Mesodermal cell (in vitro differentiated cells): ENCODE results near the gene NEURL1B.
"Not testable (repeated sequence)": the region's sequence is repeated elsewhere in the genome, so short reads cannot be mapped to it uniquely, and the experiment has no call there.

Source experiments
- H3K27ac ChIP-seq: 2 replicates; pipeline ENCODE4 v1.7.0; 2013; ENCODE audit warnings: mild to moderate bottlenecking, low read depth, low read length, moderate library complexity; ENCODE audit not compliant: severe bottlenecking
- H3K36me3 ChIP-seq: 2 replicates; pipeline ENCODE4 v1.7.1; 2013; ENCODE audit warnings: mild to moderate bottlenecking, low read length, moderate library complexity; ENCODE audit not compliant: control insufficient read depth, insufficient read depth
- H3K4me1 ChIP-seq: one replicate; pipeline ENCODE4 v1.7.1; 2013; ENCODE audit warnings: mild to moderate bottlenecking, low read length; ENCODE audit not compliant: insufficient read depth, control insufficient read depth, poor library complexity, severe bottlenecking
- H3K4me3 ChIP-seq: 2 replicates; pipeline ENCODE4 v1.7.0; 2013; ENCODE audit warnings: low read length, control low read depth, mild to moderate bottlenecking; ENCODE audit not compliant: insufficient read depth, poor library complexity, severe bottlenecking; ENCODE audit errors: extremely low read depth
- H3K9me3 ChIP-seq: 2 replicates; pipeline ENCODE4 v1.7.1; 2013; ENCODE audit warnings: mild to moderate bottlenecking, low read length, moderate library complexity; ENCODE audit not compliant: control insufficient read depth
- WGBS, 2 experiments: methylation state at CpG; one replicate each; pipeline ENCODE4 v1.1.5; 2013; ENCODE audit warnings: missing lambda C conversion rate in 2 of 2; ENCODE audit not compliant: insufficient coverage in 2 of 2; 5-methylcytosine and 5-hydroxymethylcytosine counted together

The NEURL1B gene

DNA sequence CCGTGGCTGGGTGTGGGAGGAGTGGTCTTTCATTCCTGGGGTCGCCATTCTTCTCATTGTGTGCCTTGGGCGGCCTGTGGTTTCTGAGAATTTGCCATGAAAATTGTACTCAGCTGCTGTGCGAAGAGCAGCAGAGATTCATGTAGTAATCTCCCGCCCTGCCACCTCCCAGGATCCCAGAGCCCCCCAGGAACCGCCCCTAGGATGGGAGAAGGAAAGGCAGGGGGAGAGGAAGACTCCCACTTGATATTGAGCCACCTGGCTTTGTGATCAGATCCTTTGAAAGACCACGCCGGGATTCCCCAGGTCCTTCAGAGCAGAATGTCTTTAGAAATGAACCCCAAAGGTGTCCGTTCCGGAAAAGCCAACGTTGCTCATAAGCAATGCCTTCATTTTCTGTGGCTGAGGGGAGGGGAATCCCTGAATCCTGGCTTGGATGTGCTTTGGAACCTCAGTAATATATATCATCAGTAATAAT, 27.6 kb downstream of the NEURL1B start:
- Histone ChIP-seq H3K36me3 (peaks cover 16% of the 10 kb centered on the region), H3K27ac (no peak overlapping the region), H3K4me1 (peaks cover 6% of the 10 kb centered on the region), H3K4me3 (no peak overlapping the region), H3K9me3 (no peaks in the 10 kb centered on the region)
- 89 to 93% methylated on average over 6 of the region's 11 CpGs for WGBS, 2 experiments

GRCh38 chr5:172669386-172670004, 28.4 kb downstream of the NEURL1B start:
- no peaks in the 10 kb centered on the region for H3K9me3 ChIP-seq
- no peak overlapping the region for H3K27ac ChIP-seq
- WGBS, 2 experiments, result 97 to 98% methylated on average over 32 to 41 of the region's 45 CpGs

DNA sequence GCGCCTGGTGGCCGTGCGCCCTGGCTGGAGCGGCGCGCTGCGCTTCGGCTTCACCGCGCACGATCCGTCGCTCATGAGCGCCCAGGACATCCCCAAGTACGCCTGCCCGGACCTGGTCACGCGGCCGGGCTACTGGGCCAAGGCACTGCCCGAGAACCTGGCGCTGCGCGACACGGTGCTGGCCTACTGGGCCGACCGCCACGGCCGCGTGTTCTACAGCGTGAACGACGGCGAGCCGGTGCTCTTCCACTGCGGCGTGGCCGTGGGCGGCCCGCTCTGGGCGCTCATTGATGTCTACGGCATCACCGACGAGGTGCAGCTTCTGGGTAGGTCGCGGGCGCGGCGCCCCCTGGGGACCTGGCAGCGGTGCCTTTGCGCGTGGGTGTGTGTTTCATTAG, 28.9 kb downstream of the NEURL1B start:
- H3K4me1 ChIP-seq, result no peaks in the 10 kb centered on the region
- no peak overlapping the region for H3K27ac ChIP-seq
- WGBS, 2 experiments, result 96 to 98% methylated on average over 49 to 51 of the region's 51 CpGs
- H3K4me3 ChIP-seq, result no peak overlapping the region
- H3K36me3 ChIP-seq, result peaks cover 16% of the 10 kb centered on the region
- no peaks in the 10 kb centered on the region for H3K9me3 ChIP-seq

More at GRCh38 chr5:172669386-172670004, 28.4 kb downstream of the NEURL1B start:
- Histone ChIP-seq H3K36me3 (peaks cover 16% of the 10 kb centered on the region), H3K4me1 (no peaks in the 10 kb centered on the region), H3K4me3 (no peak overlapping the region)

DNA sequence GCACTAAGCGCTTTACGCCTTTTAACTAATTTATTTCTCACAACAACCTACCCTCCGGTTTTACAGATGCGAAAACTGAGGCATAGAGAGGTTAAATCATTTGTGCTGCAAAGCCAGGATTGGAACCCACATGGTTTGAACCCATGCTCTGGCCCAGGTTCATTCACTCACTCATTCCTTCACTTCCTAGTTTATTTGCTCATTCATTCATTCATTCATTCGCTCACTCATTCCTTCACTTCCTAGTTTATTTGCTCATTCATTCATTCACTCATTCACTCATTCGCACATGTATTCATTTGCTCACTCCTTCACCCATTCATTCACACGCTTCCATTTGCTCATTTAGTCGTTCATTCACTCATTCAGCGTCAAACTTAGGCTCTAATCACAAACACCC, 29.4 kb downstream of the NEURL1B start:
- no peaks in the 10 kb centered on the region for H3K9me3 ChIP-seq
- H3K4me3 ChIP-seq, result no peak overlapping the region
- 92 to 93% methylated on average over 4 to 8 of the region's 9 CpGs for WGBS, 2 experiments
- no peaks in the 10 kb centered on the region for H3K4me1 ChIP-seq
- H3K36me3 ChIP-seq, result peaks cover 16% of the 10 kb centered on the region
- no peak overlapping the region for H3K27ac ChIP-seq

GRCh38 chr5:172671091-172671490, 30.0 kb downstream of the NEURL1B start:
- no peaks in the 10 kb centered on the region for H3K9me3 ChIP-seq

GRCh38 chr5:172672681-172673080, 31.6 kb downstream of the NEURL1B start:
- peaks cover 32% of the 10 kb centered on the region for H3K36me3 ChIP-seq
- 100% methylated on average over 1 of the region's 2 CpGs for WGBS, 2 experiments
- no peak overlapping the region for H3K4me3 ChIP-seq
- no peaks in the 10 kb centered on the region for H3K4me1 ChIP-seq
- no peaks in the 10 kb centered on the region for H3K9me3 ChIP-seq
- no peak overlapping the region for H3K27ac ChIP-seq

More at GRCh38 chr5:172671091-172671490, 30.0 kb downstream of the NEURL1B start:
- H3K4me1 ChIP-seq, result no peaks in the 10 kb centered on the region
- peaks cover 17% of the 10 kb centered on the region for H3K36me3 ChIP-seq
- no peak overlapping the region for H3K27ac ChIP-seq
- WGBS, 2 experiments, result 90 to 96% methylated on average over 3 to 5 of the region's 5 CpGs
- no peak overlapping the region for H3K4me3 ChIP-seq

DNA sequence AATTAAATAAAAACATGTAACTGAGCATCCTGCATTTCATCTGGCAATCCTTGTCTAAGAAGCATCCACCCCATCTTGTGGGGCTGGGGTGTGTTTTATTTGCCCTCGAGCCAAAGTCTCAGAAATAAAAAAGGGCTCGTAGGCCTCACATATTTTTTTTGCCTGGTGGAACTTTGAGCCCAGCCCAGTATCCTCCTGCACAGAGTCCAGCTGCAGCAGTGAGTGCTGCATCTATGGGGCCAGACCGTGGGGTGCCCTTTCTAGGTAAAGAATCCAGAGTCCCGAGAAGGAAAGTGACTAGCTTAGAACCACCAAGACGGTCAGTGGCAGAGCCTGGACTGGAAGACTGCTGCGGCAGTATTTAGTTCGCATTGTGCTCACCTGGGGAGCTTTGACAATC, 33.1 kb downstream of the NEURL1B start:
- no peak overlapping the region for H3K27ac ChIP-seq
- H3K9me3 ChIP-seq, result no peaks in the 10 kb centered on the region
- no peaks in the 10 kb centered on the region for H3K4me1 ChIP-seq
- WGBS, 2 experiments, result 94 to 96% methylated on average over 7 of the region's 7 CpGs
- no peak overlapping the region for H3K4me3 ChIP-seq
- H3K36me3 ChIP-seq, result peaks cover 34% of the 10 kb centered on the region

DNA sequence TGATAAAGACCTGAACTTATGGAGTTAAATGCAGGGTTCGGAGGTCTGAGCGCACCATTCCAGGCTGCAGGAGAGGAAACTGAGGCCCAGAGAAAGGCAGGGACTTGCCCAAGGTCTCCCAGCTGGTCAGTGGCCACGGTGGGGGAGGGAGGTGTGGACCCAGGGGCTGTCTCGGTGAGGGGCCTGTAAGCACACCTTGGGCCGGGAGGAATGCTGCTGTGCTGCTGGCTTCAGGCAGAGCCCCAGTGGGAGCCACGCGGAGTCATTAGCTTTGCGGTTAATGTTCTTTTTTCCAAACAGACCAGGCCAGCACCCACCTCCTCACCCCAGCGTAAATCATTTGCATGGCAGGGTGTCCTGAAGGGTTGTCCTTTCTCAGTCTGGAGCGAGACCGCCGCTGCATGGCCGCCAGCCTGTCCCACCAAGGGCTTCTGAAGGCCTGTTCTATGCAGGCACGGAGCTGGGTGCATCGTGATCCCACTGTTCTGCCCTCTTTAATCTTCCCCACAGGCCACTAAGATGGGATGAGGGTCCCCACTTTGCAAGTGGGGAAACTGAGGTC, 35.9 kb downstream of the NEURL1B start:
- WGBS, 2 experiments, result 96 to 98% methylated on average over 14 of the region's 15 CpGs
- no peaks in the 10 kb centered on the region for H3K9me3 ChIP-seq
- H3K4me1 ChIP-seq, result no peaks in the 10 kb centered on the region
- peaks cover 27% of the 10 kb centered on the region for H3K36me3 ChIP-seq
- H3K27ac ChIP-seq, result no peak overlapping the region
- no peak overlapping the region for H3K4me3 ChIP-seq

DNA sequence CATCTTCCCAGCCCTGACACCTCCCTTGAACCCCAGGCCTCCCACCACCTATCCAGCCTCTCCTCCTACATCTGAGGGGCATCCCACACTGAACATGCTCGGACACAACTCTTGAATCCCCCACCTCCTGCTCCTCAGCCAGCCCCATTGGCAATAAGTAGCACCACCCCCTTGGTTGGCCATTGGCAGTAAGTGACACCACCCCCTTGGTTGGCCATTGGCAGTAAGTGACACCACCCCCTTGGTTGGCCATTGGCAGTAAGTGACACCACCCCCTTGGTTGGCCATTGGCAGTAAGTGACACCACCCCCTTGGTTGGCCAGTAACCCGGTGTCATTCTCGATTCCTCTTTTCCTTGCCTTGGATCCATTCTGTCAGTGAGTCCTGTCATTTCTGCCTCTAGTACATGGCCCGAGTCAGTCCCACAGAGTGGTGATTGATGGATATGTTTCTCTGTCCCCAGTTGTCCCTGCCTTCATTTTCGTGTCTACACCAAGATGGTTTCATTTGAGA, 37.4 kb downstream of the NEURL1B start:
- not testable (repeated sequence) for H3K4me3 ChIP-seq
- 83 to 100% methylated on average over 1 to 3 of the region's 5 CpGs for WGBS, 2 experiments

DNA sequence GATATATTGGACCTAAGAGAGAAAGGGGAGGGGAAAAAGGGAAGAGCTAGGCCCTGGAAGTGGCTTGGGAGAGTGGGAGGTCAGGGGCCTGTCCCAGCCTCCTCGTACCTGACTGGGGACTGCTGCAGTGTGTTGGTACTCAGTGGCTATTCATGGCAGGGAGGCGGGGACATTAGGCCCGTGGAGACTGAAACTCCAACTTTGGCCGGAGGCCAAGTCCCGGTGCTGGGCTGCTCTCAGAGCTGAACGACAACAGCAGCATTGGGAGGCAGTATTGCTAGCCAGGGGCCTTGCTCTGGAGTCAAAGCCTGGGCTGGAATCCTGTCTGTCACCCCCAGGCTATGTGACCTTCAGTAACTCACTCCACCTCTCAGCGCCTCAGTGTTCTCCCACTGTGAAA, 37.8 kb downstream of the NEURL1B start:
- H3K36me3 ChIP-seq, result peaks cover 18% of the 10 kb centered on the region
- H3K9me3 ChIP-seq, result no peaks in the 10 kb centered on the region
- WGBS, 2 experiments, result 76 to 84% methylated on average over 6 to 7 of the region's 7 CpGs
- no peaks in the 10 kb centered on the region for H3K4me1 ChIP-seq
- no peak overlapping the region for H3K4me3 ChIP-seq
- H3K27ac ChIP-seq, result no peak overlapping the region

More for the DNA sequence above, 37.4 kb downstream of the NEURL1B start:
- H3K27ac ChIP-seq, H3K4me1 ChIP-seq, H3K9me3 ChIP-seq: not testable (repeated sequence)
- H3K36me3 ChIP-seq, result peaks cover 20% of the 10 kb centered on the region

DNA sequence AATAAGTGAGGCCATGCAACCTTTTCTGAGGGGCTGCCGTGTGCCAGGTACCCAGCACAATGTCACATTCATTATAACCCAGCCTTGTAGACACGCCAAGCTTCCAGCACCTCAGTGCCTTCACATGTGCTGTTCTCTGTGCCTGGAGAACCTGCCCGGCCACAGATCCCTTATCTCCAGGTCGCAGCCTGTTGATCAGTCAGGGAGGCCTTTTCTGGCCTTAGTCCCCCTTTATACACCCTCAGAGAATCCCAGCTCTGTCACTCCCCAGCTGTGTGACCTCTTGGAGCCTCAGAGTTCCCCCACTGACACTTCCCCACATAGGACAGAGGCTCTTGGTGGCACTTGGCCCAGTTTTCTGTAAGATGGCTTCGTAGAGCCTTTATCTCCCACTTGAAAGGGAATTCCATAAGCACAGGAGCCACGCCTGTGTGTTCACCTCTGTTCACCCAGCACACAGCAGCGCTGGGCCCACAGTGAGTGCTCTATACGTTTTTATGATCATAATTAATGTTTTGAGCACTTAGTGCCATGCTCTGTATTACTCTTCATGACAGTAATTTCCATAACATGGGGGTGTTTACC, 38.7 kb downstream of the NEURL1B start:
- H3K4me3 ChIP-seq, result no peak overlapping the region
- no peaks in the 10 kb centered on the region for H3K4me1 ChIP-seq
- H3K9me3 ChIP-seq, result no peaks in the 10 kb centered on the region
- no peak overlapping the region for H3K27ac ChIP-seq
- H3K36me3 ChIP-seq, result peaks cover 25% of the 10 kb centered on the region
- 93 to 94% methylated on average over 6 of the region's 8 CpGs for WGBS, 2 experiments
